ENCODE results near the gene GRK2. TPM values are rescaled to one million over a fixed set of nuclear protein-coding genes. Genes with fewer than 3 reads are reported as not detected.

Gene GRK2
- total RNA-seq, 3 donors from 2014 or later = 41.1 to 52.8 (median 52.1) TPM

DNA sequence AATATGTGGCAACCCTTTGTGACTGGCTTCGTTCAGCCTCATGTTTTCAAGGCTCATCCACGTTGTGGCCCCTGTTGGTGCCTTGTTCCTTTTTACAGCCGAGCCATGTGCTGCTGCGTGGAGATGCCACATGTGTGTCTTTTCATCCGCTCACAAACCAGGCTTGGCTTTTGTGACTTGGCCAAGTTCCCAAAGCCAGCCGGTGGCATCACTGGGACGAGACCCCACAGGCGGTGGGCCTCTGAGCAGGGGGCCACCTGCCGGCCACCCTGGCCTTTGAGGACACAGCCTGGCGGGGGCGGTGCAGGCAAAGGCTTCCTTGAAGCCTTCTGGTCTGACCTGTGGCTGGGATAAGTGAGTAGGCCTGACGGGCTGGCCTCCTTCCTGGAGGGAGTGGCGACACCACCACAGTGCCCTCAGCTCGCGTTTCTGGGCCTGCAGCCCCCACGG is 10.5 kb downstream of the GRK2 start:
- intact Hi-C loops (cut with DNase I; ENCODE audit: low total_unique reads) = no loop called here

DNA sequence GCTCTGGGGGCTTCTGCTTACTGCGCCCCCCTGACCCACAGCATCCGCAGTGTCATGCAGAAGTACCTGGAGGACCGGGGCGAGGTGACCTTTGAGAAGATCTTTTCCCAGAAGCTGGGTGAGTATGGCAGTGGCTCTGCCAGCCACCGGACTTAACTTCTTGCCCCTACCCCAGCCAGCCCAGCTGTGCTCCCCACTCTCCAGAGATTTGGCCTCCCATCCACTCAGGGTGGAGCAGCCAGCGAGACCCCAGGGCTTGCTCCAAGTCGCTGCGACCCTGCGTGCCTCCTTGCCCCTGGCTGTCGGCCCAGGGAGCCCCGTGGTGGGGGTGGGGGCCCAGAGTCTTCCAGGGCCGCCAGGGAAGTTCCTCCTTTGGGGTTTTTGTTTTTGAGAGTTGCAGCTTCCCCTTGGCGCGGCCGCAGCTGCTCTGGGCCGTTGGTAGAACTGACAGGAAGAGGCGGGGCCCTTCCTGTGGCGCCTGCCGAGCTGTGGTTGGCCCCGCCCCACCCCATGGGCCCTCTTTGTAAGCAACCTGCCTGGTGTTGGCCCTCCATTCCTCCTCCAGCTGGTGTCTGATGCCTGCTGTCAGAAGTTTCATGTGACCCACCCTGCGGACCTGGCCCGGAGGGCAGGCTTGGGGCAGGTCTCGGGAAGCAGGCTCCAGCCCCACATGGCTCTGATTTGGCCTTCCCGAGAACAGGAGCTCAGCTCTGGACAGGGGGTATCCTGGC is 11.1 kb downstream of the GRK2 start:
- intact Hi-C loops (cut with DNase I; ENCODE audit: low total_unique reads) = no loop called here

More for the DNA sequence above, 10.5 kb downstream of the GRK2 start:
- TF ChIP-seq, protein P1, sequence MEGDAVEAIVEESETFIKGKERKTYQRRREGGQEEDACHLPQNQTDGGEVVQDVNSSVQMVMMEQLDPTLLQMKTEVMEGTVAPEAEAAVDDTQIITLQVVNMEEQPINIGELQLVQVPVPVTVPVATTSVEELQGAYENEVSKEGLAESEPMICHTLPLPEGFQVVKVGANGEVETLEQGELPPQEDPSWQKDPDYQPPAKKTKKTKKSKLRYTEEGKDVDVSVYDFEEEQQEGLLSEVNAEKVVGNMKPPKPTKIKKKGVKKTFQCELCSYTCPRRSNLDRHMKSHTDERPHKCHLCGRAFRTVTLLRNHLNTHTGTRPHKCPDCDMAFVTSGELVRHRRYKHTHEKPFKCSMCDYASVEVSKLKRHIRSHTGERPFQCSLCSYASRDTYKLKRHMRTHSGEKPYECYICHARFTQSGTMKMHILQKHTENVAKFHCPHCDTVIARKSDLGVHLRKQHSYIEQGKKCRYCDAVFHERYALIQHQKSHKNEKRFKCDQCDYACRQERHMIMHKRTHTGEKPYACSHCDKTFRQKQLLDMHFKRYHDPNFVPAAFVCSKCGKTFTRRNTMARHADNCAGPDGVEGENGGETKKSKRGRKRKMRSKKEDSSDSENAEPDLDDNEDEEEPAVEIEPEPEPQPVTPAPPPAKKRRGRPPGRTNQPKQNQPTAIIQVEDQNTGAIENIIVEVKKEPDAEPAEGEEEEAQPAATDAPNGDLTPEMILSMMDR (IDR thresholded peaks at IDR 0.05) = peak in 2 of 3 donors; percentile 31 to 32
- TF ChIP-seq POLR2AphosphoS5 (IDR thresholded peaks at IDR 0.05) (no peak), POLR2A (IDR thresholded peaks at IDR 0.05) (no peak)
- peaks cover 48 to 50% of the 10 kb centered on the region in 2 donors for H3K4me1 ChIP-seq
- H3K36me3 ChIP-seq = peaks cover 4% of the 10 kb centered on the region
- no peak for DNase-seq (ENCODE audit: low spot score in 2 of 2)
- H3K9me3 ChIP-seq = no peaks in the 10 kb centered on the region
- peak overlapping the region; percentile 92 to 98 for H3K27ac ChIP-seq
- H3K4me3 ChIP-seq = peak overlapping the region; percentile 12 to 67 (median 40)
- no peaks in the 10 kb centered on the region for H3K27me3 ChIP-seq

DNA sequence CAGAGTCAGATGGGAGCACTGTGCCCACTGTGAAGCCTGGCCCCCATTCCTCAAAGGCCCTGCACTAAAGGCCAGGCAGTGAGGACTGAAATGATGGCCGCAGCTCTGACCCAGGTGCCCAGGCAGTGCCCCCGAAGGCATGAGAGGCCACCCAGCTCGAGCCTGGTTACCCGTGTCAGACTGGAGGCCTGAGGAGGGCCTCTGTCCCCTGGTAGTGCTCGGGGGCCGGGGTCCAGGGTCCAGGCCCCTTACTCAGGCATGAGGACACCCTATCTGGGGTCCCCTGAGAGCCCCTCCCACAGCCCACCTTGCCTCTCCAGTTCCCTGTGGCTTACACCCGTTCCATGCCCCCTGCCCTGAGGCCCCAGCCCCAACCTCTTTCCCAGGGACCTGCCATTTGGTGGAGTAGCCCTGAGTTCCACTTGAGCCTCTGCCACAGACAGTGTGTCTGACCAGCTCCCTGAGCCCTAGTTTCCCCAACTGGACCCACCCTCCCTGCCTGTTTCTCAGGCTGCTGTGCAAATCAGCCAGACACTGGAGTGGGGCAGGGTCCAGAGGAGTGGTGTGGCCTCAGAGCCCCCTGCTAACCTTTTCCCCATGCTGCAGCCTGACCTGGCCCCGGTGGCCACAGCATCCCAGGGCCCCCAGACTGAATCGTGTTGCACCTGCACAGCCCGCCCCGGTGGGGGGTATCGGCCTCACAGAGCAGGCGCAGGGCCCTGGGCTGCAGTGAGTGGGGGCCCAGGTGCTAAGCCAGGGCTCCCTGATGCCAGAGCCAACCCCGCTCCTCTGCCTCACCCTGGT is 12.1 kb downstream of the GRK2 start:
- H3K36me3 ChIP-seq = peaks cover 17% of the 10 kb centered on the region
- no peak for TF ChIP-seq POLR2A (IDR thresholded peaks at IDR 0.05)
- TF ChIP-seq, protein P1 (IDR thresholded peaks at IDR 0.05) = no peak
- TF ChIP-seq POLR2AphosphoS5 (IDR thresholded peaks at IDR 0.05) = no peak
- H3K4me3 ChIP-seq = peak overlapping the region in 1 of 3 donors; percentile 67
- no peaks in the 10 kb centered on the region for H3K27me3 ChIP-seq
- H3K27ac ChIP-seq = peak overlapping the region; percentile 92 to 98
- intact Hi-C loops (cut with DNase I; ENCODE audit: low total_unique reads) = no loop called here
- peaks cover 35 to 37% of the 10 kb centered on the region in 2 donors for H3K4me1 ChIP-seq
- no peaks in the 10 kb centered on the region for H3K9me3 ChIP-seq
- DNase-seq (ENCODE audit: low spot score in 2 of 2) = no peak

More for the DNA sequence above, 11.1 kb downstream of the GRK2 start:
- Histone ChIP-seq H3K4me3 (peak overlapping the region; percentile 12 to 67 (median 40)), H3K27ac (peak overlapping the region; percentile 92 to 98), H3K9me3 (no peaks in the 10 kb centered on the region), H3K36me3 (peaks cover 8% of the 10 kb centered on the region), H3K27me3 (no peaks in the 10 kb centered on the region), H3K4me1 (peaks cover 43 to 44% of the 10 kb centered on the region in 2 donors)
- peak; percentile 85 to 86 for DNase-seq (ENCODE audit: low spot score in 2 of 2)
- peak in 1 of 3 donors; percentile 25 for TF ChIP-seq POLR2AphosphoS5 (IDR thresholded peaks at IDR 0.05)
- TF ChIP-seq POLR2A (IDR thresholded peaks at IDR 0.05) = no peak

DNA sequence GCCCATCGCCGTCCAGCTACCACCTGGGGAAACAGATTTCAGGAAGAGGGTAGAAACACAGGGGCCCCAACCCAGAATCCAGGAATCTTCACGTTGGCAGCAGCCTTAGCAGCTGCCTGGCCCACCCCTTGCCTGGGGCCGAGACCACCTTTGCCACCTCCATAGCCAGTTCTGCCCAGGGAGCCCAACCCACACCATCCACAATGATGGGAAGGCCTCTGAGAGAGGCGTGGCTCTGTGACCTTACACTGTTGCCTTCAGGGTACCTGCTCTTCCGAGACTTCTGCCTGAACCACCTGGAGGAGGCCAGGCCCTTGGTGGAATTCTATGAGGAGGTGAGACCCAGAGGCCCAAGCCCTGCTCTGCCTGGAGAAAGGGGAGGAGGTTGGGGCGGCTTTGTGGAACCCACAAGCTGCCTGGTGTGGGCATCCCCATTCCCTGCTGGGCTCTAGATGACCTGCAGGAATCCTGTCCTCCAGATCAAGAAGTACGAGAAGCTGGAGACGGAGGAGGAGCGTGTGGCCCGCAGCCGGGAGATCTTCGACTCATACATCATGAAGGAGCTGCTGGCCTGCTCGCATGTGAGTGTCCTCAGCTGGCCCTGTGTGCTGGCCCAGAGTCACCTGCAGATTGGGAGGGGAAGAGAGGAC is 12.8 kb downstream of the GRK2 start:
- H3K36me3 ChIP-seq = peaks cover 22% of the 10 kb centered on the region
- H3K9me3 ChIP-seq = no peaks in the 10 kb centered on the region
- peaks cover 32 to 33% of the 10 kb centered on the region in 2 donors for H3K4me1 ChIP-seq
- TF ChIP-seq, protein P1 (IDR thresholded peaks at IDR 0.05) = no peak
- no peak for TF ChIP-seq POLR2A (IDR thresholded peaks at IDR 0.05)
- no peak for TF ChIP-seq POLR2AphosphoS5 (IDR thresholded peaks at IDR 0.05)
- H3K27ac ChIP-seq = peak overlapping the region; percentile 92 to 98
- H3K4me3 ChIP-seq = no peak overlapping the region
- no peak for DNase-seq (ENCODE audit: low spot score in 2 of 2)
- intact Hi-C loops (cut with DNase I; ENCODE audit: low total_unique reads) = no loop called here
- no peaks in the 10 kb centered on the region for H3K27me3 ChIP-seq

DNA sequence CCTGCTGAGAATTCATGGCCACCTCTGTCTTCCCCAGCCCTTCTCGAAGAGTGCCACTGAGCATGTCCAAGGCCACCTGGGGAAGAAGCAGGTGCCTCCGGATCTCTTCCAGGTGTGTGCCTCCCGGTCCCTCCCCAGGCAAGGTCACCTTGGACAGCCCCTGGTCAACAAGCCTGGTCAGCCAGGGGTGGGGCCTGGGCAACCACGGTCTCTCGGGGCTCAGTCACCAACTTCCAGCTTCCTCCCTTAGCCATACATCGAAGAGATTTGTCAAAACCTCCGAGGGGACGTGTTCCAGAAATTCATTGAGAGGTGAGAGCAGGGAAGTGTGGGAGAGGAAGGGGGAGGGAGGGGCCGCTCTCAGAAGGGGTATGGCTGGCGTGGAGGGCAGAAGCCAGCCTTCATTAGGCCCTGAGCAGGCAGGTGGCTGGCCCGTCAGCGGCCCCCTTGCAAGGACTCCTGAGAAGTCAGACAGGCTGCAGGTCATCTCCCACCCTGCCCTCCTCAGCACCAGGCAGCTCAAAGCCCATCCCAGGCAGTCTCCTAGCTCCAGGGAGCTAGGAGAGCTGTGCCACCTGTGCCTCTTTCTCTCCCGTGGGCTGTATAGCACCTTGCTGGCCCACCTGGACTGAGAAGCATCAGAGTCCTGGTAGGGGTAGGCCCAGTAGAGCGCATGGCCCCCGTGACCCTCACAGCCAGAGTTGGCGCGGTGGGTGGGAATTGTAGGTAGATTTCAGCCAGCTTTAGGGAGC is 13.5 kb downstream of the GRK2 start:
- TF ChIP-seq, protein P1 (IDR thresholded peaks at IDR 0.05) = no peak
- TF ChIP-seq POLR2AphosphoS5 (IDR thresholded peaks at IDR 0.05) (no peak), POLR2A (IDR thresholded peaks at IDR 0.05) (no peak)
- DNase-seq (ENCODE audit: low spot score in 2 of 2) = no peak
- Histone ChIP-seq H3K9me3 (no peaks in the 10 kb centered on the region), H3K4me1 (peaks cover 32 to 33% of the 10 kb centered on the region in 2 donors), H3K36me3 (peaks cover 22% of the 10 kb centered on the region), H3K4me3 (no peak overlapping the region), H3K27me3 (no peaks in the 10 kb centered on the region), H3K27ac (peak overlapping the region; percentile 55 to 98)
- intact Hi-C loops (cut with DNase I; ENCODE audit: low total_unique reads) = no loop called here
